HFF-Myc (cell line): ENCODE data around the gene POU3F3.

Source experiments
- DNase-seq: peaks from one replicate; pipeline ENCODE4 v3.0.0-alpha.2; 2011; ENCODE audit warnings: low read depth; ENCODE audit errors: extremely low read depth
- H3K4me3 ChIP-seq: replicated peaks from 2 replicates; pipeline ENCODE4 v1.5.1; 2011; ENCODE audit warnings: low read depth, mild to moderate bottlenecking, control low read depth, low read length
- CTCF ChIP-seq: IDR thresholded peaks from 2 replicates; pipeline ENCODE4 v1.5.1; 2012; ENCODE audit warnings: mild to moderate bottlenecking, low read depth, low read length, control low read depth; ENCODE audit errors: missing control alignments

POU3F3 gene

GRCh38 chr2:104856973-104857261 lies 3.0 kb downstream of the POU3F3 start:
- no peak for DNase-seq

GRCh38 chr2:104857262-104858005 lies 3.5 kb downstream of the POU3F3 start:
- H3K4me3 ChIP-seq: no peak overlapping the region
- TF ChIP-seq CTCF: no peak
- DNase-seq: no peak

More at GRCh38 chr2:104856973-104857261, 3.0 kb downstream of the POU3F3 start:
- no peak overlapping the region for H3K4me3 ChIP-seq
- TF ChIP-seq CTCF: no peak

GRCh38 chr2:104858006-104858978 lies 4.4 kb downstream of the POU3F3 start:
- no peak overlapping the region for H3K4me3 ChIP-seq
- no peak for TF ChIP-seq CTCF
- no peak for DNase-seq

GRCh38 chr2:104859291-104859765 lies 5.4 kb downstream of the POU3F3 start:
- DNase-seq: no peak
- no peak for TF ChIP-seq CTCF
- H3K4me3 ChIP-seq: no peak overlapping the region

GRCh38 chr2:104859766-104860450 lies 6.0 kb downstream of the POU3F3 start:
- no peak for DNase-seq
- no peak overlapping the region for H3K4me3 ChIP-seq
- TF ChIP-seq CTCF: no peak

GRCh38 chr2:104860451-104860790 lies 6.5 kb downstream of the POU3F3 start:
- no peak overlapping the region for H3K4me3 ChIP-seq
- no peak for TF ChIP-seq CTCF
- DNase-seq: no peak
